ENCODE results near the gene MAPK9. TPM values are rescaled to one million over a fixed set of nuclear protein-coding genes. Genes with fewer than 3 reads are reported as not detected.
A peak's percentile ranks its signal among the peaks of the same experiment; 100 is the strongest.

The MAPK9 gene
- total RNA-seq, 1 experiment from 2014 or later = 38.6 TPM

DNA sequence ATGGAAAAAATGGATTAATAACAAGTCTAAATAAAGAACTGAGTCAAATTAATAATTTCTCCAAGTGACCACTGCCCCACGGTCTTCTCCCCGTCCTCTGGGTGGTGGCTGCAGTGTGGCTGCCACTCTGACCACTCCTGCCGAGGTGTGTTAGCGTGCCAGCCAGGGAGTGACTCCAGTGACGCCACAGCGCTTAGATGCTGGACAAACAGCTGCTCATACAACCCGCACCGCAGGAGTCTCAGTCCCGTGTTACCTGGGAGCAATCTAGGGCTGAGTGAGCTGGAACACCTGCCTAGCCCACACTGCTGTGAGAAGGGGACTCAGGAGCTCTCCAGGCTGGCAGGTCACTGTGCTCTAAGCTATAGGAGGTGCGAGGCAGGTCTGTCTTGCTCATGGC lies 10.2 kb downstream of the MAPK9 start:
- TF ChIP-seq, protein P1, sequence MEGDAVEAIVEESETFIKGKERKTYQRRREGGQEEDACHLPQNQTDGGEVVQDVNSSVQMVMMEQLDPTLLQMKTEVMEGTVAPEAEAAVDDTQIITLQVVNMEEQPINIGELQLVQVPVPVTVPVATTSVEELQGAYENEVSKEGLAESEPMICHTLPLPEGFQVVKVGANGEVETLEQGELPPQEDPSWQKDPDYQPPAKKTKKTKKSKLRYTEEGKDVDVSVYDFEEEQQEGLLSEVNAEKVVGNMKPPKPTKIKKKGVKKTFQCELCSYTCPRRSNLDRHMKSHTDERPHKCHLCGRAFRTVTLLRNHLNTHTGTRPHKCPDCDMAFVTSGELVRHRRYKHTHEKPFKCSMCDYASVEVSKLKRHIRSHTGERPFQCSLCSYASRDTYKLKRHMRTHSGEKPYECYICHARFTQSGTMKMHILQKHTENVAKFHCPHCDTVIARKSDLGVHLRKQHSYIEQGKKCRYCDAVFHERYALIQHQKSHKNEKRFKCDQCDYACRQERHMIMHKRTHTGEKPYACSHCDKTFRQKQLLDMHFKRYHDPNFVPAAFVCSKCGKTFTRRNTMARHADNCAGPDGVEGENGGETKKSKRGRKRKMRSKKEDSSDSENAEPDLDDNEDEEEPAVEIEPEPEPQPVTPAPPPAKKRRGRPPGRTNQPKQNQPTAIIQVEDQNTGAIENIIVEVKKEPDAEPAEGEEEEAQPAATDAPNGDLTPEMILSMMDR (conservative IDR thresholded peaks at IDR 0.05) = no peak
- H3K23ac ChIP-seq (ENCODE audit: insufficient read length, low read depth, low read length) = no peak overlapping the region
- H3K56ac ChIP-seq (ENCODE audit: insufficient read length, low read depth, low read length) = no peak overlapping the region
- H3K27ac ChIP-seq (ENCODE audit: insufficient read length, low read depth, low read length) = no peak overlapping the region
- H2AFZ ChIP-seq (ENCODE audit: low read length) = no peak overlapping the region
- H3K27ac Mint-ChIP-seq = peak overlapping the region in 2 of 3 experiments; percentile 52 to 82; a peak in 3 of 7 replicates
- no peak overlapping the region for H4K5ac ChIP-seq (ENCODE audit: insufficient read length, low read depth, low read length)
- no peak overlapping the region for H4K91ac ChIP-seq (ENCODE audit: insufficient read length, low read depth, low read length)
- peaks cover 2 to 4% of the 10 kb centered on the region in 2 experiments; a peak in 2 of 4 replicates for H3K4me1 Mint-ChIP-seq
- H2BK20ac ChIP-seq (ENCODE audit: low read depth, low read length, poor library complexity, severe bottlenecking) = no peak overlapping the region
- DNase-seq = no peak
- H3K36me3 Mint-ChIP-seq (ENCODE audit: insufficient read depth in 1 of 3, low read depth in 3 of 3) = peaks cover 46 to 65% (median 59%) of the 10 kb centered on the region in 3 experiments
- no peak overlapping the region for H2BK120ac ChIP-seq (ENCODE audit: low read depth, low read length, poor library complexity, severe bottlenecking)
- WGBS (ENCODE audit: extremely low coverage, insufficient read length, low lambda C conversion rate) = no CpG with 5 or more reads among the region's 10 CpGs
- H4K20me1 ChIP-seq (ENCODE audit: control insufficient read depth, insufficient read depth, insufficient read length) = no peaks in the 10 kb centered on the region
- no peak overlapping the region for H2AK5ac ChIP-seq (ENCODE audit: insufficient read length, low read length)
- H3K4me2 ChIP-seq (ENCODE audit: insufficient read depth, insufficient read length, low read length) = no peak overlapping the region
- H3K4me3 Mint-ChIP-seq = no peak overlapping the region
- no peak overlapping the region for H2BK15ac ChIP-seq (ENCODE audit: low read depth, low read length)
- H3T11ph ChIP-seq (ENCODE audit: low read length) = no peak overlapping the region
- no peak overlapping the region for H2BK5ac ChIP-seq (ENCODE audit: insufficient read length, low read length)
- H3K4ac ChIP-seq (ENCODE audit: low read depth, low read length) = no peak overlapping the region
- H3K14ac ChIP-seq (ENCODE audit: insufficient read depth, low read length) = no peak overlapping the region
- H3K23me2 ChIP-seq (ENCODE audit: insufficient read length, low read depth, low read length, poor library complexity, severe bottlenecking) = no peaks in the 10 kb centered on the region
- H3K18ac ChIP-seq (ENCODE audit: insufficient read length, low read depth, low read length) = no peak overlapping the region
- no peaks in the 10 kb centered on the region; the same call in none of the 2 replicates for H3K79me2 ChIP-seq (ENCODE audit: insufficient read depth, low read length)
- no peak overlapping the region for H2BK12ac ChIP-seq (ENCODE audit: insufficient read length, low read depth, low read length)
- H3K4me1 ChIP-seq (ENCODE audit: insufficient read depth, low read length) = peaks cover 2% of the 10 kb centered on the region; the same call in 1 of the 2 replicates
- no peaks in the 10 kb centered on the region for H3K9me3 ChIP-seq (ENCODE audit: control insufficient read depth, low read depth, low read length)
- peaks cover 0 to 11% of the 10 kb centered on the region in 2 experiments; a peak in 4 of 5 replicates for H3K9me3 Mint-ChIP-seq
- no peaks in the 10 kb centered on the region for H3K27me3 Mint-ChIP-seq (ENCODE audit: low read depth)
- H4K8ac ChIP-seq (replicated peaks; ENCODE audit: insufficient read length, low read depth, low read length) = no peak overlapping the region
- H3K27me3 ChIP-seq (ENCODE audit: insufficient read depth, low read length) = no peaks in the 10 kb centered on the region
- no peak overlapping the region for H3K9ac ChIP-seq (ENCODE audit: extremely low read depth, insufficient read length, low read length)
- no peaks in the 10 kb centered on the region for H3K79me1 ChIP-seq (ENCODE audit: insufficient read depth, low read depth, low read length, poor library complexity, severe bottlenecking)

Measured in H9 (cell line).